B cell (primary cell): ENCODE data around the gene EXOSC10. TPM values are rescaled to one million over a fixed set of nuclear protein-coding genes. Genes with fewer than 3 reads are reported as not detected.

Experiments
- ATAC-seq: fragments of 200-7000 bp; cut with Tn5 transposase; one replicate; pipeline ENCODE4 v1.10.0; 2021; ENCODE audit warnings: low read depth, mild to moderate bottlenecking, moderate number of reproducible peaks, moderate library complexity
- CTCF ChIA-PET: fragments of 350-600 bp; sonication (Branson Sonifier 250); formaldehyde crosslinking; loops from one replicate; lab custom pipeline; 2021; ENCODE audit warnings: antibody characterized with exemption, inconsistent platforms; lab: Charles Lee
- POLR2A ChIA-PET: fragments of 350-600 bp; sonication (Branson Sonifier 250); formaldehyde crosslinking; loops from one replicate; lab custom pipeline; 2021; ENCODE audit warnings: antibody characterized with exemption; lab: Charles Lee
- DNase-seq: peaks from one replicate; pipeline ENCODE4 v3.0.0; 2013
- H2AFZ ChIP-seq: 2 replicates; pipeline ENCODE4 v1.6.1; 2012; ENCODE audit warnings: mild to moderate bottlenecking, low read depth, low read length; ENCODE audit not compliant: insufficient read depth, poor library complexity, severe bottlenecking
- H3K27ac ChIP-seq, 2 donors: 1 replicate in 1 of 2; 2 replicates in 1 of 2; pipeline ENCODE4 v1.5.1; 2012 to 2013; ENCODE audit warnings: low read length in 2 of 2, mild to moderate bottlenecking in 2 of 2, moderate library complexity in 1 of 2
- H3K27me3 ChIP-seq, 4 experiments: fragments of 200-600 bp in 1 of 4; sonication (generic) in 1 of 4; replicated peaks in 1 of 4; 1 replicate in 2 of 4; 2 replicates in 2 of 4; pipeline versions ENCODE4 v1.6.1 to v1.7.0; 2013 to 2016; ENCODE audit warnings: low read length in 3 of 4, mild to moderate bottlenecking in 2 of 4, mixed read lengths in 1 of 4, moderate library complexity in 1 of 4; ENCODE audit not compliant: insufficient read depth in 4 of 4, control insufficient read depth in 3 of 4; ENCODE audit errors: control extremely low read depth in 1 of 4
- H3K36me3 ChIP-seq, 2 experiments: replicated peaks in 1 of 2; 1 replicate in 1 of 2; 2 replicates in 1 of 2; pipeline versions ENCODE4 v1.6.1 to v1.7.1; 2013; ENCODE audit warnings: low read length in 1 of 2; ENCODE audit not compliant: insufficient read depth in 2 of 2, control insufficient read depth in 1 of 2; ENCODE audit errors: control extremely low read depth in 1 of 2, extremely low read depth in 1 of 2
- H3K4me1 ChIP-seq, 2 donors: fragments of 200-600 bp in 1 of 2; sonication (generic) in 1 of 2; 1 replicate in 1 of 2; 2 replicates in 1 of 2; pipeline versions ENCODE4 v1.5.1 to v1.6.1; 2013 to 2017; ENCODE audit warnings: low read length in 2 of 2; ENCODE audit not compliant: control insufficient read depth in 2 of 2, insufficient read depth in 2 of 2
- H3K4me2 ChIP-seq: replicated peaks from 2 replicates; pipeline ENCODE3; 2012; ENCODE audit warnings: mild to moderate bottlenecking, low read depth, low read length; ENCODE audit not compliant: poor library complexity, severe bottlenecking
- H3K4me3 ChIP-seq, 5 experiments: fragments of 200-600 bp in 1 of 5; sonication (generic) in 1 of 5; 1 replicate in 3 of 5; 2 replicates in 2 of 5; pipeline versions ENCODE4 v1.5.1 to v1.7.0; 2011 to 2016; ENCODE audit warnings: low read length in 4 of 5, mild to moderate bottlenecking in 4 of 5, low read depth in 2 of 5, control low read depth in 1 of 5, moderate library complexity in 1 of 5; ENCODE audit not compliant: insufficient read depth in 1 of 5; ENCODE audit errors: control extremely low read depth in 1 of 5, extremely low read depth in 1 of 5
- H3K79me2 ChIP-seq: fragments of 200-600 bp; sonication (generic); one replicate; pipeline ENCODE4 v1.6.0; 2016; ENCODE audit warnings: low read length; ENCODE audit not compliant: control insufficient read depth, insufficient read depth
- H3K9ac ChIP-seq: fragments of 200-600 bp; sonication (generic); 2 replicates; pipeline ENCODE4 v1.6.1; 2017; ENCODE audit warnings: mild to moderate bottlenecking, low read length, moderate library complexity
- H3K9me3 ChIP-seq, 3 donors: one replicate each; pipeline versions ENCODE4 v1.6.1 to v1.7.1; 2013; ENCODE audit warnings: low read length in 2 of 3; ENCODE audit not compliant: control insufficient read depth in 2 of 3, insufficient read depth in 1 of 3; ENCODE audit errors: control extremely low read depth in 1 of 3
- H4K20me1 ChIP-seq: 2 replicates; pipeline ENCODE4 v1.6.0; 2012; ENCODE audit warnings: mild to moderate bottlenecking, low read length; ENCODE audit not compliant: insufficient read depth, control insufficient read depth, poor library complexity, severe bottlenecking
- H3K27ac Mint-ChIP-seq: one replicate; pipeline ENCODE4 v1.8.0; 2021; ENCODE audit warnings: mixed read lengths
- H3K27me3 Mint-ChIP-seq: one replicate; pipeline ENCODE4 v1.8.0; 2021; ENCODE audit warnings: mixed read lengths
- H3K4me1 Mint-ChIP-seq: one replicate; pipeline ENCODE4 v1.8.0; 2021; ENCODE audit warnings: mixed read lengths
- H3K4me3 Mint-ChIP-seq: one replicate; pipeline ENCODE4 v1.8.0; 2021; ENCODE audit warnings: mixed read lengths
- H3K9me3 Mint-ChIP-seq: one replicate; pipeline ENCODE4 v1.8.0; 2022; ENCODE audit warnings: mixed read lengths; ENCODE audit not compliant: insufficient read depth
- CTCF ChIP-seq: fragments of 200-600 bp; IDR thresholded peaks from one replicate; pipeline ENCODE4 v1.8.0; 2022; ENCODE audit warnings: antibody characterized with exemption, mild to moderate bottlenecking
- EZH2 ChIP-seq: IDR thresholded peaks from 2 replicates; pipeline ENCODE4 v1.6.1; 2012; ENCODE audit warnings: borderline replicate concordance, low read depth, mild to moderate bottlenecking, moderate library complexity, low read length; ENCODE audit not compliant: insufficient read depth, poor library complexity, severe bottlenecking
- WGBS: methylation state at CpG from one replicate; pipeline ENCODE4 v1.1.5; 2013; ENCODE audit warnings: missing lambda C conversion rate; ENCODE audit not compliant: insufficient coverage; 5-methylcytosine and 5-hydroxymethylcytosine counted together
- intact Hi-C: fragments of 100-400 bp; cut with micrococcal nuclease; formaldehyde crosslinking; loops from one replicate; pipeline ENCODE4 v1.10.0; 2022
- polyA plus RNA-seq: library from polyadenylated mRNA; depleted of rRNA; stranded (reverse); fragments of >200 nt; gene quantifications from 2 replicates; pipeline ENCODE4 v1.2.3, GENCODE V29; 2012
- total RNA-seq, 2 donors: library from RNA; stranded (reverse); fragments of 120-200 nt in 1 of 2; gene quantifications; 1 replicate in 1 of 2; 2 replicates in 1 of 2; pipeline versions ENCODE4 v1.2.3 to v1.2.4, GENCODE V29; 2013 to 2022

EXOSC10 gene
- total and polyA plus RNA-seq, 2 donors (not counting 1 experiment from before 2014, with no cell fraction given), result 83.4 to 119 TPM

GRCh38 chr1:11126569-11126968, 26.9 kb upstream of the EXOSC10 start:
- ChIA-PET CTCF (interaction anchor here (1.2 kb wide), 1 partner anchor 89 kb away, joined by 3 read pairs; no protein-coding TSS in a partner anchor), POLR2A (no interaction called here)
- Histone ChIP-seq H3K27me3 (no peaks in the 10 kb centered on the region), H3K9me3 (no peaks in the 10 kb centered on the region), H3K9ac (no peak overlapping the region), H3K4me3 (no peak overlapping the region), H2AFZ (no peak overlapping the region), H3K27ac (no peak overlapping the region), H3K4me2 (no peak overlapping the region), H3K36me3 (peaks cover 12 to 82% of the 10 kb centered on the region in 2 experiments), H3K4me1 (no peaks in the 10 kb centered on the region), H4K20me1 (no peaks in the 10 kb centered on the region), H3K79me2 (no peaks in the 10 kb centered on the region)
- Mint-ChIP-seq H3K9me3 (no peaks in the 10 kb centered on the region), H3K4me1 (no peaks in the 10 kb centered on the region), H3K27ac (no peak overlapping the region), H3K4me3 (no peak overlapping the region), H3K27me3 (no peaks in the 10 kb centered on the region)
- intact Hi-C loops, result no loop called here
- ATAC-seq (no peak), DNase-seq (no peak)
- no peak for TF ChIP-seq EZH2
- no peak for TF ChIP-seq CTCF
- WGBS, result 94% methylated on average over 4 of the region's 5 CpGs

- no CpG with 5 or more reads among the region's 5 CpGs for WGBS
- DNase-seq, result no peak
- no peak for ATAC-seq
- H3K27me3 ChIP-seq, result no peaks in the 10 kb centered on the region
- Mint-ChIP-seq H3K9me3 (no peaks in the 10 kb centered on the region), H3K4me3 (no peak overlapping the region), H3K4me1 (no peaks in the 10 kb centered on the region), H3K27ac (no peak overlapping the region), H3K27me3 (no peaks in the 10 kb centered on the region)
- TF ChIP-seq EZH2 (no peak), CTCF (no peak)
- H3K4me2 ChIP-seq, result no peak overlapping the region
- no peaks in the 10 kb centered on the region for H3K9me3 ChIP-seq
- no peaks in the 10 kb centered on the region for H3K4me1 ChIP-seq
- H3K4me3 ChIP-seq, result no peak overlapping the region
- intact Hi-C loops, result no loop called here
- POLR2A ChIA-PET, result no interaction called here
- H2AFZ ChIP-seq, result no peak overlapping the region
- H3K36me3 ChIP-seq, result peaks cover 12 to 82% of the 10 kb centered on the region in 2 experiments
- H4K20me1 ChIP-seq, result no peaks in the 10 kb centered on the region
- H3K27ac ChIP-seq, result no peak overlapping the region
- CTCF ChIA-PET, result interaction anchor here (1.2 kb wide), 2 partner anchors 88 to 89 kb away, joined by 3 to 6 read pairs; no protein-coding TSS in a partner anchor
- no peak overlapping the region for H3K9ac ChIP-seq
- H3K79me2 ChIP-seq, result no peaks in the 10 kb centered on the region
Measured at GRCh38 chr1:11125931-11126330, 26.3 kb upstream of the EXOSC10 start.
